ENCODE measurements around the gene SEC14L1. TPM values are rescaled to one million over a fixed set of nuclear protein-coding genes. Genes with fewer than 3 reads are reported as not detected.
"Not testable (repeated sequence)": the region's sequence is repeated elsewhere in the genome, so short reads cannot be mapped to it uniquely, and the experiment has no call there.

The SEC14L1 gene
- polyA plus RNA-seq, 3 donors from 2014 or later, result 14.8 to 25.6 (median 19.4) TPM

GRCh38 chr17:77148940-77149510 lies 8.3 kb downstream of the SEC14L1 start:
- Mint-ChIP-seq H3K4me3 (peak overlapping the region in 1 of 5 donors; percentile 15), H3K36me3 (peaks cover 19 to 44% (median 24%) of the 10 kb centered on the region in 3 donors)
- no peak for DNase-seq

GRCh38 chr17:77150196-77150595 lies 9.4 kb downstream of the SEC14L1 start:
- peak overlapping the region in 2 of 6 donors; percentile 7 to 73 for H3K27ac Mint-ChIP-seq
- no peaks in the 10 kb centered on the region for H3K9me3 Mint-ChIP-seq
- no peak overlapping the region for H3K4me3 Mint-ChIP-seq
- H3K4me1 Mint-ChIP-seq, result peaks cover 55 to 77% of the 10 kb centered on the region in 2 donors
- H3K36me3 Mint-ChIP-seq, result peaks cover 19 to 42% (median 22%) of the 10 kb centered on the region in 3 donors
- H3K27me3 Mint-ChIP-seq (ENCODE audit: low read depth in 3 of 3), result peaks cover 0 to 8% (median 6%) of the 10 kb centered on the region in 3 donors
- DNase-seq, result no peak

More at GRCh38 chr17:77148940-77149510, 8.3 kb downstream of the SEC14L1 start:
- Mint-ChIP-seq H3K27ac (peak overlapping the region in 3 of 6 donors; percentile 11 to 75 (median 63)), H3K4me1 (peaks cover 52 to 72% of the 10 kb centered on the region in 2 donors), H3K27me3 (ENCODE audit: low read depth in 3 of 3) (peaks cover 0 to 8% (median 6%) of the 10 kb centered on the region in 3 donors), H3K9me3 (no peaks in the 10 kb centered on the region)

GRCh38 chr17:77151186-77151585 lies 10.4 kb downstream of the SEC14L1 start:
- H3K4me3 Mint-ChIP-seq, result no peak overlapping the region
- peak overlapping the region in 2 of 6 donors; percentile 5 to 37 for H3K27ac Mint-ChIP-seq
- peaks cover 0 to 2% (median 0%) of the 10 kb centered on the region in 6 donors for H3K9me3 Mint-ChIP-seq
- no peak for DNase-seq
- peaks cover 53 to 77% of the 10 kb centered on the region in 2 donors for H3K4me1 Mint-ChIP-seq
- H3K27me3 Mint-ChIP-seq (ENCODE audit: low read depth in 3 of 3), result peaks cover 0 to 8% (median 0%) of the 10 kb centered on the region in 3 donors
- H3K36me3 Mint-ChIP-seq, result peaks cover 19 to 39% (median 19%) of the 10 kb centered on the region in 3 donors

GRCh38 chr17:77152056-77152455 lies 11.3 kb downstream of the SEC14L1 start:
- H3K27ac Mint-ChIP-seq; H3K4me3 Mint-ChIP-seq; DNase-seq; H3K27me3 Mint-ChIP-seq (ENCODE audit: low read depth in 3 of 3); H3K9me3 Mint-ChIP-seq: not testable (repeated sequence)
- H3K36me3 Mint-ChIP-seq, result peaks cover 15 to 35% (median 16%) of the 10 kb centered on the region in 3 donors
- peaks cover 49 to 77% of the 10 kb centered on the region in 2 donors for H3K4me1 Mint-ChIP-seq

GRCh38 chr17:77153472-77153871 lies 12.7 kb downstream of the SEC14L1 start:
- peaks cover 45 to 75% of the 10 kb centered on the region in 2 donors for H3K4me1 Mint-ChIP-seq
- H3K9me3 Mint-ChIP-seq, result peaks cover 0 to 2% (median 0%) of the 10 kb centered on the region in 6 donors
- H3K4me3 Mint-ChIP-seq, result no peak overlapping the region
- peak overlapping the region in 4 of 6 donors; percentile 28 to 80 (median 62) for H3K27ac Mint-ChIP-seq
- DNase-seq, result no peak
- peaks cover 7 to 24% (median 14%) of the 10 kb centered on the region in 3 donors for H3K36me3 Mint-ChIP-seq
- peaks cover 0 to 2% (median 2%) of the 10 kb centered on the region in 3 donors for H3K27me3 Mint-ChIP-seq (ENCODE audit: low read depth in 3 of 3)

- H3K36me3 Mint-ChIP-seq, result peaks cover 2 to 18% (median 10%) of the 10 kb centered on the region in 3 donors
- DNase-seq, result no peak
- H3K27ac Mint-ChIP-seq, result peak overlapping the region in 3 of 6 donors; percentile 61 to 80 (median 70)
- H3K9me3 Mint-ChIP-seq, result peaks cover 0 to 2% (median 0%) of the 10 kb centered on the region in 6 donors
- peaks cover 40 to 70% of the 10 kb centered on the region in 2 donors for H3K4me1 Mint-ChIP-seq
- peaks cover 0 to 2% (median 0%) of the 10 kb centered on the region in 3 donors for H3K27me3 Mint-ChIP-seq (ENCODE audit: low read depth in 3 of 3)
- no peak overlapping the region for H3K4me3 Mint-ChIP-seq
Measured at GRCh38 chr17:77153999-77154586, 13.3 kb downstream of the SEC14L1 start.

GRCh38 chr17:77155125-77155524 lies 14.4 kb downstream of the SEC14L1 start:
- Mint-ChIP-seq H3K27me3 (ENCODE audit: low read depth in 3 of 3) (peaks cover 0 to 2% (median 0%) of the 10 kb centered on the region in 3 donors), H3K36me3 (peaks cover 0 to 10% (median 8%) of the 10 kb centered on the region in 3 donors), H3K4me3 (no peak overlapping the region), H3K9me3 (peaks cover 0 to 2% (median 0%) of the 10 kb centered on the region in 6 donors), H3K27ac (peak overlapping the region in 2 of 6 donors; percentile 56 to 74), H3K4me1 (peaks cover 41 to 69% of the 10 kb centered on the region in 2 donors)
- DNase-seq, result no peak

GRCh38 chr17:77157766-77158165 lies 17.0 kb downstream of the SEC14L1 start:
- H3K27me3 Mint-ChIP-seq (ENCODE audit: low read depth in 3 of 3); H3K4me3 Mint-ChIP-seq; DNase-seq; H3K36me3 Mint-ChIP-seq; H3K9me3 Mint-ChIP-seq: not testable (repeated sequence)
- H3K4me1 Mint-ChIP-seq, result peaks cover 52 to 79% of the 10 kb centered on the region in 2 donors
- H3K27ac Mint-ChIP-seq, result peak overlapping the region in 2 of 6 donors; percentile 51 to 57

GRCh38 chr17:77160091-77160874 lies 19.5 kb downstream of the SEC14L1 start:
- peaks cover 53 to 77% of the 10 kb centered on the region in 2 donors for H3K4me1 Mint-ChIP-seq
- H3K36me3 Mint-ChIP-seq, result peaks cover 0 to 8% (median 7%) of the 10 kb centered on the region in 3 donors
- peaks cover 0 to 1% (median 0%) of the 10 kb centered on the region in 6 donors for H3K9me3 Mint-ChIP-seq
- DNase-seq, result no peak
- H3K4me3 Mint-ChIP-seq, result no peak overlapping the region
- peak overlapping the region in 2 of 6 donors; percentile 25 to 57 for H3K27ac Mint-ChIP-seq
- peaks cover 0 to 5% (median 2%) of the 10 kb centered on the region in 3 donors for H3K27me3 Mint-ChIP-seq (ENCODE audit: low read depth in 3 of 3)

GRCh38 chr17:77160875-77161530 lies 20.2 kb downstream of the SEC14L1 start:
- peaks cover 1 to 9% (median 8%) of the 10 kb centered on the region in 3 donors for H3K36me3 Mint-ChIP-seq
- peaks cover 54 to 77% of the 10 kb centered on the region in 2 donors for H3K4me1 Mint-ChIP-seq
- H3K4me3 Mint-ChIP-seq, result no peak overlapping the region
- H3K9me3 Mint-ChIP-seq, result no peaks in the 10 kb centered on the region
- DNase-seq, result no peak
- H3K27ac Mint-ChIP-seq, result no peak overlapping the region
- H3K27me3 Mint-ChIP-seq (ENCODE audit: low read depth in 3 of 3), result peaks cover 0 to 5% (median 2%) of the 10 kb centered on the region in 3 donors

GRCh38 chr17:77161953-77162352 lies 21.2 kb downstream of the SEC14L1 start:
- H3K4me3 Mint-ChIP-seq, result no peak overlapping the region
- peaks cover 6 to 12% (median 8%) of the 10 kb centered on the region in 3 donors for H3K36me3 Mint-ChIP-seq
- peaks cover 50 to 70% of the 10 kb centered on the region in 2 donors for H3K4me1 Mint-ChIP-seq
- H3K9me3 Mint-ChIP-seq, result peaks cover 0 to 2% (median 0%) of the 10 kb centered on the region in 6 donors
- DNase-seq, result no peak
- H3K27me3 Mint-ChIP-seq (ENCODE audit: low read depth in 3 of 3), result peaks cover 0 to 6% (median 2%) of the 10 kb centered on the region in 3 donors
- H3K27ac Mint-ChIP-seq, result peak overlapping the region in 1 of 6 donors; percentile 4

- no peak for DNase-seq
- H3K4me1 Mint-ChIP-seq, result peaks cover 48 to 64% of the 10 kb centered on the region in 2 donors
- H3K9me3 Mint-ChIP-seq, result peaks cover 0 to 13% (median 8%) of the 10 kb centered on the region in 6 donors
- H3K27ac Mint-ChIP-seq, result peak overlapping the region in 4 of 6 donors; percentile 4 to 36 (median 24)
- no peak overlapping the region for H3K4me3 Mint-ChIP-seq
- peaks cover 0 to 6% (median 0%) of the 10 kb centered on the region in 3 donors for H3K27me3 Mint-ChIP-seq (ENCODE audit: low read depth in 3 of 3)
- H3K36me3 Mint-ChIP-seq, result peaks cover 13 to 20% (median 15%) of the 10 kb centered on the region in 3 donors
Measured at GRCh38 chr17:77163001-77163400, 22.2 kb downstream of the SEC14L1 start.
